NCI-H1694 treated with DMSO at 0.1 percent for 48 hours (cell line): ENCODE measurements around the gene EPN3.

Experiments
- DNase-seq: peaks from one replicate; lab custom pipeline; 2025; lab: John Stamatoyannopoulos, UW

Gene EPN3

DNA sequence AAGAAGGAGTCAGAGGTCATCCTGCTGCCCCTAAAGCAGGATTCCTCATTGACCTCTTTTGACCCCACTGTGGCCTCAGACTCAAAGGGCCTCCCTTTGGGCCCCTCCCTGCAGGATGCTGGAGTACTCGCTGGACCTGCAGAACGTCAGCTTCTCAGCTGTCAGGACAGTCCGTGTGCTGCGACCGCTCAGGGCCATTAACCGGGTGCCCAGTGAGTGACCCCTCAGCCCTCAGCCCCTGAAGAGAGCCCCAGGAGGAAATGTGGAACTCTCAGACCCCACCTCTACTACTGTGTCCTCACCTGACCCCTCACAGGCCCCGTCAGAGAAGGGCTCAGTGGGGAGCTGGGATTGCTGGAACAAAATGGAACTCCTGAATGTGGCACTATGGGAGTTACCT lies 37.1 kb downstream of the EPN3 start:
- no peak for DNase-seq

DNA sequence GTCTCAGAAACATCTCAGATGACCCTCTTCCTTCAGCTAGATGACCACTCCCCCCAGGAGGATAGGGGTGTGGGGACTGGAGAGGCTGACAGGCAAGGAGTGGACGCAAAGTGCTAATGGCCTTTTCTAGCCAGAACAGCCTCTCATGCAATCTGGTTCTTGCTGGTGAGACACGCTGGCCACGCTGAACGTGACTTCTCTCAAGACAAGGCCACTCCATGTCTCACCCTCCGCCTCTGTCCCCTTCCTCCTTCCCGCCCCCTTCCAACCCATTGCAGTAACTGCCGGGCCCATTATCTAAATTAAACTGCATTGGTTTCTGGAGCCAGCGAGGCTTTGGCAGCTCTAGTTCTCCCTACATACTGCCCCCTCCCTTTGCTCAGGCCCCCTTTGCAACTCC lies 37.5 kb downstream of the EPN3 start:
- DNase-seq = no peak

DNA sequence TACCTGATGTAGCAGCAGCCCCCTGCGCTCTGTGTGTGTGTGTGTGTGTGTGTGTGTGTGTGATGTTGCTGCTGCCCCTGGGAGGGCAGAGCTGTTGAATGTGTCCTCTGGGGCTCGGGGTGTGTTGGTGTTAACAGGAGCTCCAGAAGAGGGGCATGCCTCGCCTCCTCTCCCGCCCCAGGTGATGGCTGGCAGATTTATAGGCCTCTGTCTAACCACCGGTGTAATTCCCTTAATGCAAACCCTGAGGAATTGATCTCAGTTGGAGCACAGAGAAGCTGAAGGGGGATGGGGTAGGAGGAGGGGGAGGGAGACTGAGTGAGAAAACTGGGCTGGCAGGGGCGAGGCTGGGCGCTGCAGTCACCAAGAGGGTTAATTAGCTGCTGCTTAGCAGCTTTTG lies 38.0 kb downstream of the EPN3 start:
- no peak for DNase-seq

DNA sequence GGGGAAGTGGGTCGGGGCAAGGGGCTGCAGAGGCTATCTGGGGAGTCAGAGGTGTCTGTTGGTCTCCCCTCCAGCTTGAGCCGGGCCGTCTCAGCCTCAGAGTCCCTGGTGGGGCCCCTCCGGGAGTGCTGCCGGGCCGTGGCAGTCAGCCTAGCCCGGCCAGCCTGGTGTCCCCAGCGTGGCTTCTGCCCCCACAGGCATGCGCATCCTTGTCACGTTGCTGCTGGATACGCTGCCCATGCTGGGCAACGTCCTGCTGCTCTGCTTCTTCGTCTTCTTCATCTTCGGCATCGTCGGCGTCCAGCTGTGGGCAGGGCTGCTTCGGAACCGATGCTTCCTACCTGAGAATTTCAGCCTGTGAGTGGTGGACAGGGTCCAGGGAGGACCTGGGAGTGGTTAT lies 39.1 kb downstream of the EPN3 start:
- no peak for DNase-seq

DNA sequence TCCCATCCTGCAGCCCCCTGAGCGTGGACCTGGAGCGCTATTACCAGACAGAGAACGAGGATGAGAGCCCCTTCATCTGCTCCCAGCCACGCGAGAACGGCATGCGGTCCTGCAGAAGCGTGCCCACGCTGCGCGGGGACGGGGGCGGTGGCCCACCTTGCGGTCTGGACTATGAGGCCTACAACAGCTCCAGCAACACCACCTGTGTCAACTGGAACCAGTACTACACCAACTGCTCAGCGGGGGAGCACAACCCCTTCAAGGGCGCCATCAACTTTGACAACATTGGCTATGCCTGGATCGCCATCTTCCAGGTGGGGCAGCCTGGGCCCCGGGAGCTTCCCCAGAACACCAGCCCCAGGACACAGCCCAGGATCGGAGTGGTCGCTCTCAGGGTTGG lies 40.0 kb downstream of the EPN3 start:
- no peak for DNase-seq

DNA sequence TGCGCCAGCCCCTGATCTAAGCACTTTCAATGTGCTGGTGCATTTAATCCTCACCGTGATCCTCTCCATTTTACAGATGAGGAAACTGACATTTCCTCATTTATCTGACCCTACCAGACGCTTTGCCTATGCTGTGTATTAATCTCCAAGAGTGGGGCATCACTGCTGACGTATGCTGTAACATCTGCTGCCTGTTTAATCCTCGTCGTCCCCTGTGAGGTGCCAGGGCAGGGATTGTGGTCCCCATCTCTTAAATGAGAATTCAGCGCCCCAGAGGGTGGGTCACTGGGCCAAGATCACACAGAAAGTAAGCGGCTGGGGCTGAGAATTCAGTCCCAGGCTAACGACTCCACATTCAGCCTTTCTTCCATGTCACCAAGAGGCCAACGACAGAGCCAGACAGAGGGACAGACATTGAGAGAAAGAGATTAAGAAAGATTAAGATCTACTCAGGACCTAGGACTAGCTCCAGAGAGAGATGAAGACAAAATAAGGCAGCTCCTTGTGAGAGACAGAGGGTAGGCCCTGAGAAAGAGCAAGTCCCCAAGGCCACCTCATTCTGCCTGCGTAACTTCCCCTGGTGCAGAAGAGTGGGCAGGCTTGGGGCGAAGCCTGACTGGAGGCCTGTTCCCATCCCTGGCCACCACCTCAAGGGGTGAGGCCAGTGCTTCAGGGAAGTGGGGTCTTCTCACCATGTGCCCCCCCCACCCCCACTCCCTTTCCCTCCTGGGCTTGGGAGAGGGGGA lies 41.5 kb downstream of the EPN3 start:
- DNase-seq = no peak

DNA sequence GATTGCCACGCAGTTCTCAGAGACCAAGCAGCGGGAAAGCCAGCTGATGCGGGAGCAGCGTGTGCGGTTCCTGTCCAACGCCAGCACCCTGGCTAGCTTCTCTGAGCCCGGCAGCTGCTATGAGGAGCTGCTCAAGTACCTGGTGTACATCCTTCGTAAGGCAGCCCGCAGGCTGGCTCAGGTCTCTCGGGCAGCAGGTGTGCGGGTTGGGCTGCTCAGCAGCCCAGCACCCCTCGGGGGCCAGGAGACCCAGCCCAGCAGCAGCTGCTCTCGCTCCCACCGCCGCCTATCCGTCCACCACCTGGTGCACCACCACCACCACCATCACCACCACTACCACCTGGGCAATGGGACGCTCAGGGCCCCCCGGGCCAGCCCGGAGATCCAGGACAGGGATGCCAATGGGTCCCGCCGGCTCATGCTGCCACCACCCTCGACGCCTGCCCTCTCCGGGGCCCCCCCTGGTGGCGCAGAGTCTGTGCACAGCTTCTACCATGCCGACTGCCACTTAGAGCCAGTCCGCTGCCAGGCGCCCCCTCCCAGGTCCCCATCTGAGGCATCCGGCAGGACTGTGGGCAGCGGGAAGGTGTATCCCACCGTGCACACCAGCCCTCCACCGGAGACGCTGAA lies 43.2 kb downstream of the EPN3 start:
- DNase-seq = no peak

DNA sequence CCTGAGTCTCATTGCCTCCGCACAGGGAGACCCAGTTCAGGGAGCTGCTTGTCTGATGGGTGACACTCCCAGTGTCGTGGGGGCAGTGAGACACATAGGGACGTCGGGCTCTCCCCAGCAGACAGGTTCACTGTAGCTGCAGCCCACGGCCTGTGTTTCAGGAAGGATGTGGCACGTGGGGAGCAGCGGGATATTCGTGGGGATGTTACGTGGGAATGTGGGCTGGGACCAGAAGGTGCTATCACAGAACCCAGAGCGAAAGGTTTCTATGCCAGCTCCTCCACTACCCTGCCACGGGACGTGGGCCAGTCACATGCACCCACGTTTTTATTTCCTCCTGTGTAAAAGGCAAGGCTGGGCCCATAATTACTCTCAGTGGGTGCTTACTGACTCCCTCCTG lies 44.3 kb downstream of the EPN3 start:
- DNase-seq = no peak

DNA sequence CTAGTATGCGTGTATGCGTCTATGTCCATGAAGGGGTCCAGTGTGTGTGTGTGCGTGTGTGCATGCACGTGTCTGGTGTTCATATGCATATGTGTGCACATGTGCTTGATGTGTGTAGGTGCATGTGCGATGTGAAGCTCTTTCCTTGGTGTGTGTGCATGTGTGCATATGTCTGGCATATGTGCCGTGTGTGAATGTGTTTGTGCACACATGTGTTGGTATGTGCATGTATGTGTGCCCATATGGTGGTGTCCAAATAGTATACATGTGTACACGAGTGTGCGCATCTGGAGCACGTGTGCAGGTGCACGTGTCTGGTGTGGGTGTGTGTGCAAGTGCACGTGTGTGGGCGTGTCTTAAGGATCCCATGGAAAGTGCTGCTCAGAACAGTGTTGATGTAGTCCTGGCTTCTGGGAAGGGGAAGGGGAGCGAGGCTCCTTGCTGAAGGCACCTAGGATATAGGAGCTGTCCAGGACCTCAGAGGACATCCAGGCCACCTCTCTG lies 45.0 kb downstream of the EPN3 start:
- no peak for DNase-seq

DNA sequence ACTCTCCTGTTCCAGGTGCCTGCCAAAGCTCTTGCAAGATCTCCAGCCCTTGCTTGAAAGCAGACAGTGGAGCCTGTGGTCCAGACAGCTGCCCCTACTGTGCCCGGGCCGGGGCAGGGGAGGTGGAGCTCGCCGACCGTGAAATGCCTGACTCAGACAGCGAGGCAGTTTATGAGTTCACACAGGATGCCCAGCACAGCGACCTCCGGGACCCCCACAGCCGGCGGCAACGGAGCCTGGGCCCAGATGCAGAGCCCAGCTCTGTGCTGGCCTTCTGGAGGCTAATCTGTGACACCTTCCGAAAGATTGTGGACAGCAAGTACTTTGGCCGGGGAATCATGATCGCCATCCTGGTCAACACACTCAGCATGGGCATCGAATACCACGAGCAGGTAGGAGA lies 45.6 kb downstream of the EPN3 start:
- DNase-seq = no peak

DNA sequence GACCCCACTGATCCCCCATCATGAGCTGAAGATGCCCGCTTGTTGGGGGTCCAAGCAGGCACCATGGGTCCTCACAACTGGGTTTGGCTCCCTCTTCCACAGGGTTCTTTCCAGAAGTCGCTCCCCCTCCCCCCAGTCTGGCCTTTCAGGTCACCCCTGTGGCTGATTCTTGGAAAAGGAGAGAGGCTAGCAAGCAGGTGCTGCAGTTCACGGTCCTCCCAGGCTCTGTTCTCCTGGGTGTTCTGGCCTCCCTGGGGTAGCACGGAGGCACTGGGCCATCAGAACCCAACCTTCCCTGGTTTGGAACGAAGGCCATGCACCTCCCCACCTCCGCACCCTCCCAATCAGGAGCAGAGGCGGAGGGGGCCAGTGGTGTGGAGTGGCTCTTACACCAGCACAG lies 46.9 kb downstream of the EPN3 start:
- no peak for DNase-seq

DNA sequence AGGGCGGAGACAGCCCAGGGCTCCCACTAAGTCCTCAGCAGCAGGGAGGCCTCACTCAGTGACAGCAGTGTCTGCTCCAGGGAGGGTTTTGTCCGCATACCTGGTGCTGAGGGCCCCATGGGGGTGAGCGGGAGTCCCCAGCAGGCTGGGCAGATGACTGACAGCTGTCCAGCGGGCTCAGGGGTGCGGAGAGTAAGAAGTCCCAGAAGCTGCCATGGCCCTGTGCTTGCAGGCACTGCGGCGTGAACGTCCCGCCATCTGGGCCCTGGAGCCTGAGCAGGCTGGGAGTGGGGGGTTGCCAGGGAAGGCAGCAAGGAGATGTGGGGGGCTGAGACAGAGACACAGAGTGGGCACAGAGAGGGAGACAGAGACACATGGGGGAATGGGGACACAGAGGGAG lies 48.1 kb downstream of the EPN3 start:
- DNase-seq = no peak

DNA sequence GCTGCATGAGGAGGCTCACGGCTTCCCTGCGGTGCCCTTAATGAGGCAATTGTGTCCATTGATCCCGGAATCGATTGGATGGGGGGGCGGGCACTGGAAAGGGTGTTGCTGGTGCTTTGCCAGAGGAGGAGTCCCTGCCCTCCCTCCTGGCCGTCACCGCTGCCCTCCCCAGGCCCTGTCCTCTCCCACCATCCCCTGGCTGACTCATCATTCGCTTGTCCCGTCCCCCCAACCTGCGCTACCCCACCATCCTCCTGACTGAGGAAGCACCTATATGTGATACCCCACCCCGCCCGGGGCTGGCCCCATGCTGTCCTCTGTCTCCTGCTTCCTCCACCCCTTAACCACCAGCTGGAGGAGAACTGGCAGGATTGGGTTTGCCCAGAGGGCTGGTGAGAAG lies 48.8 kb downstream of the EPN3 start:
- DNase-seq = no peak

DNA sequence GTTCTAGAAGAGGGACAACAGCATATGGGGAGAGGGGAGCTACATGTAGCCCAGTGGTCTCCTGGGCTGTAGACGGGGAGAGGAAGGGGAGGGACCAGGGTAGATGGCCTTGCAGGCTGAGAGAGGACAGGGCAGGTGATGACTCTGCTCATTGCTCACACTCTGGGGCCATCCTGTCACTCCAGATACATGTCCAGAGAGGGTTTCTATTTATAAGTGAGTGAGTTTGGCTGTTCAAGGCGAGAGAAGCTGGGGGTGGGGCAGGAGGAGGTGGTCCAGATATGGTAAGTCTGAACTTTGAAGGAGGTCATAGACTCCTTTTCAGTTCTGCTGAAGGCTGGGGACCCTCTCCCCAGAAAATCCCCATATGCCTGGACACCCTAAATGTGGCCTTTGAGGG lies 50.2 kb downstream of the EPN3 start:
- no peak for DNase-seq

DNA sequence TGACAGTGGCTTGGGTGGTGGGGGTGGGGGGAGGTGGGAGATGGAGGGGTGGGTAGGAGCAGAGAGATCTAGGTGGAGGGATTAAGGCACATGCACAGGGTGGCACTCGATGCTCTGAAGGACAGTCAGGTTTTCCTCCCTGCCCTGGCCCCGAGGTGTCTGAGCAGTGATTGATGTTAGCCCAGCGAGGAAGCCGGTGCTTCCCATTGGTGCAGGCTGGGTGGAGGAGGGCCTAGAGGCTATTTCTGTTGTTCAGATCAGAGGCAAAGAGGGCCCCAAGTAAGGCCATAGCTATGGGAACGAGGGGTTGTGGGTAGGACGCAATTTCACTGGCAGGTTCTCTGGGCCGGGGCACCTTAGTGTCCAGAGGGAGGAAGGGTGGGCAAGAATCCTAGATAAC lies 51.1 kb downstream of the EPN3 start:
- no peak for DNase-seq

DNA sequence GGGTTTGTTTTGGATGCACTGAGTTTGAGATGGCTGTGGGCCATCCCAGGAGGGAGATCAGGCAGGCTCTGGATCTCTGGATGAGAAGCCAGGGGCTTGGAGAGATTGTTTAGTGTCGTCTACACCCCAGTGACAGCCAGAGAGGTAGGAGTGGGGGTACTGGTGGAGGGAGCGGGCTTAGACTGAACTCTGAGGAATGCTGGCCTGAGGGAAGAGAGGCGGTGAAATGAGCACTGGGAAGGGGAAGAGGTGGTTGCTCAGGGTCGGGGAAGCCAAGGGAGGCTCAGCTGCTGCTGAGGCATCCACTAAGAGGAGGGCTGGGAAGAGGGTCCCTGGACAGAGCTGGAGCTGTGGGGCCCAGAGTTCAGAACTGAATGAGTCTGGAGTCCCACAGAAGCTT lies 51.6 kb downstream of the EPN3 start:
- DNase-seq = no peak

DNA sequence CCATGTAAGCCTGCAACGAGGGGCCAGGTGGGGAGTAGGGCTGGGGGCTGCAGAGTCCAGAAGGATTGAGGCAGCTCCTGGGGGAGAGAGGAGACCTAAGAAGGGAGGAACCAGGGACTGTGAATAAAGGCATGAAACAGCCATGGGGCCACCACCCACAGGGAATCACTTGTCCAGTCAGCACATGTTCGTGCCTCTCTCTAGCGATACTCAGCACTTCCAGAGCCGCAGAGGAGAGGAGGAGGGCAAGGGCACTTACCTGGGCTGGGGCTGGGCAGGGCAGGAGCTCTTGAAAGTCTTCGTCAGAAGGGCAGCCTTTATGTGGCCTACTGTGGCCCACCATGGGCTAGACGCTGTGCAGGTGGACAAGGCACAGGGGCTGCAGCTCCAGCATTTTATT lies 52.2 kb downstream of the EPN3 start:
- no peak for DNase-seq

DNA sequence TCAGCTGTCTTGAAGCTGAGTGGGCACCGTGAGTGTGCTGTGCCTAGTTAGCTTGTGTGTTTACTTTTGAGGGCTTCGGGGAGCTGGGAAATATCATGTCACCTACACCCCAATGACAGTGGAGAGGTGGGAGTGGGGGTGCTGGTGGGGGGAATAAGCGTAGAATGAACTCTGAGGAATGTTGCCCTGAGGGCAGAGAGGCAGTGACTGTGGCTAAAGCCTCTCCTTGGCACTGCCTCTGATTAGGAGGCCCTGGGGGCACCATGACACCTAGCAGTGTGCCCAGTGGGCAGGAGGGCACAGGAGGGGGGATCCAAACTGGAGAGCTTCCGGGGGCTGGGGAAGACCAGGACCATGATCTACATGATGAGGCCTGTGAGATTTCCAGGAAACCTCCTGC lies 52.8 kb downstream of the EPN3 start:
- no peak for DNase-seq

DNA sequence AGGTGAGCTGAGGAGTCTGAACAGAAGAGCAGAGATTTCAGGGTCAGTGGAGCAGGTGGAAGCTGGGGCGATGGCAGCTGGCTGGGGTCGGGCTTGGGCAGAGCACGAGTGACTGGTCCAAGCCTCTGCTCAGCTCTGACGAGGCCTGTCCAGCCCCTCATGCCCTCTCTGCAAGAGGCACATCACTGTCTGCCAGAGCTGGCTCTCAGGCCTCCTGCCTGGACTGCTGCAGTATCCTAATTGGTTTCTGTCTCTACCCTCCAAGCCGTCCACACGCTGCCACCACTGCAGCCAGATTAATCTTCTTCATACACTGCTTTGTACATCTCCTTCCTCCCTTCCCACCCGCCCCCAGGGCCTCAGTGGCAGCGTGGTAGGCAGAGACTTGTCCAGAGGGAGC lies 53.4 kb downstream of the EPN3 start:
- no peak for DNase-seq

DNA sequence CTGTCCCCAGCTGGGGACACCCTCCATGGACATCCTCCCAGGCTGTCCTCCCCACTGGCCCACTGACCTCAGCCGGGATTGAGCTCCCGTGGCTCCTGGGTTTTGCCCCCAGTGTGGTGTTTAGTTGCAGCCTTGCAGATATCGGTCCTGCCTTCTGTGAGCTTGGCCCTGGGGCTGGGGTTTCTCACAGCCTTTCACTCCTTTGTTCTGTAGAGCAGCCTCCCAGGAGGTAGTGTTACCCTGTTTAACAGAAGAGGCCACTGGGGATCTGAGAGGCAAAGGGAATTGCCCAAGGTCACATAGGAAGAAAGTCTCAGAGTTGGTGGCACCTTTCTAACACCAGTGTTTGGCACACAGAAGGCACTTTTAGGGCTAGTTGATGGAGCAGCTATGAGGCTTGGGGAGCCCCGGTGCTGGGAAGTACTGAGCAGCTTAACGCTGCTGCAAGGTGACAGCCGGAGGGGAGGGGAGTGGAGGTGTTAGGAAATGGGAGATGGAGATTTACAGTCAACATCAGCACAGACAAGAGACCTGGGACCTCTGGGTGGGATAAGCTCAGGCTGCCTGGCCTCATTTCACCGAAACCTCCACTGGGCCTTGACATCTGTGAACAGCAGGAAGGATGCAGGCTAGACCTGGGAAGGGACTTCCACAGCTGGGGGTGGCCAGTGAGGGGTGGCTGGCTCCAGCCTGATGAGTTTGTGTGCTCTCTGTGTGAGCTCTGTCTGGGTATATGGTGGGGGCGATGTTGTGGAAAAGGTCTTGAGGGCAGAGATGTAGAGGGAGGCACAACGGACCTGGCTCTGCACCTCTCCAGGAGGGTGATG lies 54.1 kb downstream of the EPN3 start:
- DNase-seq = no peak

DNA sequence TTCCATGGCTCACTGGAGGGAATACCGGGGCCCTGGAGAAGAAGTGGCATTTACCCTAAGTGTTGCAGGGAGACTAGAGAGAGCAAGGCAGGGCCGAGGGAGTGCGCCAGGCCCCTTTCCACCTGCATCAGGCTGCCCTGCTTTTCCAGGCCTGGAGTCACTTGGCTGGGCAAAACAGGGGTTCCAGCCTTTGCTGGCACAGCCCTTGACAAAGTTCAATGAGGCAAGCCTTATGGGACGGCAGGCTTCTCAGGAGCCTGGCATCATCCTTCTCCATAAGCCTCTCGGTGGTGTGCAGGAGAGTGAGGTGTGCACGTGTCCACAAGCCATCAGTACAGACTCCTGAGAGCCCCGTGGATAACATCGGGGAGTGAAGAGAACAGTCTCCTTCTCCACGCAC lies 55.0 kb downstream of the EPN3 start:
- DNase-seq = no peak

DNA sequence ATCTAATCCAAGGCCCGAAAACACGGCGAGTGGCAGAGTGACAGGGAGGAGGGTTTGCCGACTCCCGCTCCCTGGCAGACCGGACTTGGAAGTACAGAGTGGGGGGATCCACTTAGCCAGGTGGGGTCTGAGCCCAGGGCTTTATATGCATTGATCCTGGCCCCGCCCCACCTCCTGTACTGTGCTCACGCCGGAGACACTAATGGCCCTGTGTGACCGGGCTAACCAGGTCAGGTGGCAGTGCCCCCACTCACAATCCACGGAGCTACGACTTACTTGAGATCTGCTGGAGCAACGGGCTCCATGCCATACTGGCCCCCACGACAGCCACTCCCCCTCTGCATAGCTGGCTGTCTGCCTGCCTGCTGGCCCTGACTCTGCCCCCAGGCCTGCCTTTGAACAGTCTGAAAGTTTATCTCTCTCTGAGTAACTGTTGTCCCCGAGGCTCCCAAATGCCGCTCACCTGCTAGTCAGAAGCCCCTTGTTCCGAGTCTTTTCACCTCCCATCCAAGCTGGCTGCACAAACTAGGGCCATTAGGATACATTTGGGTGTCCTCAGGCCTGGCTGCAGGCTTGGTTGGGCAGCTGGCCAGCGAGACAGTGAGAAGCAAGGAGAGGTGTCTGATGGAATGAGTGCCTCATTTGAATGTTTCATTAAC lies 56.0 kb downstream of the EPN3 start:
- DNase-seq = no peak
